H1 (cell line): ENCODE results near the gene EDEM2.

ENCODE experiments used
- CBX8 ChIP-seq: fragments of 300-800, 300-1000 bp; sonication (generic); IDR thresholded peaks from 2 replicates; pipeline ENCODE4 v1.7.1; 2016; ENCODE audit warnings: low read depth, low read length, borderline replicate concordance
- SIN3A ChIP-seq, 2 experiments: IDR thresholded peaks in 1 of 2; conservative IDR thresholded peaks in 1 of 2; 2 replicates each; pipeline ENCODE4 v1.6.1; 2011 to 2012; ENCODE audit warnings: low read length in 2 of 2, improper control_type of control experiment in 1 of 2, low read depth in 1 of 2, mild to moderate bottlenecking in 1 of 2
- SRF ChIP-seq: IDR thresholded peaks from 2 replicates; pipeline ENCODE4 v1.6.1; 2011; ENCODE audit warnings: mild to moderate bottlenecking, low read depth, low read length, moderate library complexity
- YY1 ChIP-seq: IDR thresholded peaks from 2 replicates; pipeline ENCODE4 v1.6.1; 2011; ENCODE audit warnings: low read depth, mild to moderate bottlenecking, low read length
- TF ChIP-seq, protein P1 (sequence below), 3 experiments: IDR thresholded peaks; 1 replicate in 2 of 3; 2 replicates in 1 of 3; pipeline versions ENCODE4 v1.5.1 to v1.6.1; 2011; ENCODE audit warnings: low read length in 3 of 3, mild to moderate bottlenecking in 3 of 3, inconsistent platforms in 2 of 3, low read depth in 1 of 3, moderate library complexity in 1 of 3; ENCODE audit not compliant: insufficient read depth in 1 of 3; ENCODE audit errors: control extremely low read depth in 1 of 3
- TF ChIP-seq, protein P2 (sequence below): IDR thresholded peaks from 2 replicates; pipeline ENCODE4 v1.6.1; 2012; ENCODE audit warnings: inconsistent platforms

DNA sequence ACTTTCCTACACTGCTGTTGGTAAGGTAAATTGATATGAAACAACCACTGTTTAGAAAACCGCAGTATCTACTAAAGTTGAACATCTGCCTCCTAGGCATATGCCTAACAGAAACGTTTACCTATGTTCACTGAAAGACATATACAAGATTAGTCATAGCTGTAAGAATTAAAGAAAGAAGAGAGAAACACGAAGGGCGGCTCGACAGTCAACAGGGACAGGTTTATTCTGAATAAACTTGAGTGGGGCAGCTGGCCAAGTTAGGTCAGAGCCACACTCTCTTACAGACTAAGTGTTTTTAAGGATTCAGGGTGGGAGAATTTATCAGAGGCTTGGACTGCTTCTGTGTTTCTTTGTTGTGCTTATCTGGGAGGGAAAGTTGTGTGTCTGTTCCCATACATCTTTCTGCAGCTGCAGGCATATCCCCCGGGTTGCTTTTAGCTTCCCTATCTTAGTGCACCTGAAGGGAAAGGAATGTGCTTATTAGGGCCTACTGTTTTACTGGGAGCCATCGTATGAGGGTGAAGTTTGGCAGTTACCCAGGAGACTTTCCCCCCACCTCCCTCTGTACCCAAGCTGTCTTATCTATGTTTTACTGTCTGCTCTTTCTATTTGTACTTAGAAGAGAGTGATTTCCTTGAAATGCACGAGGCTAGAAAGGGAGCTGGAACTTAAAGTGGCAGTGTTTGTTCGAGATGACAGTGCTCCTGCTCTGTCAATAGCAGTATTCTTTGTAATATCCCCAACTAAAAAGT is 45.2 kb upstream of the EDEM2 start:
- TF ChIP-seq, protein P1, sequence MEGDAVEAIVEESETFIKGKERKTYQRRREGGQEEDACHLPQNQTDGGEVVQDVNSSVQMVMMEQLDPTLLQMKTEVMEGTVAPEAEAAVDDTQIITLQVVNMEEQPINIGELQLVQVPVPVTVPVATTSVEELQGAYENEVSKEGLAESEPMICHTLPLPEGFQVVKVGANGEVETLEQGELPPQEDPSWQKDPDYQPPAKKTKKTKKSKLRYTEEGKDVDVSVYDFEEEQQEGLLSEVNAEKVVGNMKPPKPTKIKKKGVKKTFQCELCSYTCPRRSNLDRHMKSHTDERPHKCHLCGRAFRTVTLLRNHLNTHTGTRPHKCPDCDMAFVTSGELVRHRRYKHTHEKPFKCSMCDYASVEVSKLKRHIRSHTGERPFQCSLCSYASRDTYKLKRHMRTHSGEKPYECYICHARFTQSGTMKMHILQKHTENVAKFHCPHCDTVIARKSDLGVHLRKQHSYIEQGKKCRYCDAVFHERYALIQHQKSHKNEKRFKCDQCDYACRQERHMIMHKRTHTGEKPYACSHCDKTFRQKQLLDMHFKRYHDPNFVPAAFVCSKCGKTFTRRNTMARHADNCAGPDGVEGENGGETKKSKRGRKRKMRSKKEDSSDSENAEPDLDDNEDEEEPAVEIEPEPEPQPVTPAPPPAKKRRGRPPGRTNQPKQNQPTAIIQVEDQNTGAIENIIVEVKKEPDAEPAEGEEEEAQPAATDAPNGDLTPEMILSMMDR (IDR thresholded peaks at IDR 0.05; ENCODE audit: control extremely low read depth in 1 of 3, insufficient read depth in 1 of 3, low read depth in 1 of 3, low read length in 3 of 3) = no peak
- TF ChIP-seq YY1 = no peak
- TF ChIP-seq, protein P2, sequence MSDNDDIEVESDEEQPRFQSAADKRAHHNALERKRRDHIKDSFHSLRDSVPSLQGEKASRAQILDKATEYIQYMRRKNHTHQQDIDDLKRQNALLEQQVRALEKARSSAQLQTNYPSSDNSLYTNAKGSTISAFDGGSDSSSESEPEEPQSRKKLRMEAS = no peak
- TF ChIP-seq SIN3A (conservative IDR thresholded peaks at IDR 0.05 in 1 of 2, IDR thresholded peaks at IDR 0.05 in 1 of 2; ENCODE audit: low read depth in 1 of 2, low read length in 2 of 2) = no peak
- TF ChIP-seq CBX8 = no peak
- TF ChIP-seq SRF = no peak
